Liver (tissue), 9 donors: Measurements from ENCODE around the gene SNN. TPM values are rescaled to one million over a fixed set of nuclear protein-coding genes. Genes with fewer than 3 reads are reported as not detected.

Source experiments
- DNase-seq: peaks from one replicate; pipeline ENCODE4 v3.0.0-alpha.2; 2017; ENCODE audit warnings: low spot score
- H3K27ac ChIP-seq, 2 donors: one replicate each; pipeline ENCODE4 v1.7.0; 2013; ENCODE audit warnings: inconsistent platforms in 2 of 2, low read length in 2 of 2, control low read depth in 1 of 2, low read depth in 1 of 2, mild to moderate bottlenecking in 1 of 2
- H3K27me3 ChIP-seq, 4 donors: one replicate each; pipeline versions ENCODE4 v1.6.1 to v1.7.0; 2013; ENCODE audit warnings: low read length in 3 of 4, inconsistent platforms in 1 of 4, mild to moderate bottlenecking in 1 of 4, moderate library complexity in 1 of 4; ENCODE audit not compliant: control insufficient read depth in 4 of 4, insufficient read depth in 4 of 4
- H3K36me3 ChIP-seq, 4 donors: one replicate each; pipeline versions ENCODE4 v1.6.1 to v1.7.0; 2013; ENCODE audit warnings: low read length in 3 of 4, mild to moderate bottlenecking in 3 of 4, low read depth in 1 of 4, moderate library complexity in 1 of 4; ENCODE audit not compliant: control insufficient read depth in 4 of 4, insufficient read depth in 3 of 4
- H3K4me1 ChIP-seq, 4 donors: one replicate each; pipeline versions ENCODE4 v1.6.1 to v1.7.0; 2013; ENCODE audit warnings: low read length in 3 of 4, mild to moderate bottlenecking in 3 of 4, moderate library complexity in 1 of 4; ENCODE audit not compliant: control insufficient read depth in 4 of 4, insufficient read depth in 4 of 4
- H3K4me3 ChIP-seq, 3 donors: one replicate each; pipeline versions ENCODE4 v1.6.1 to v1.7.0; 2013; ENCODE audit warnings: low read length in 3 of 3, control low read depth in 1 of 3, low read depth in 1 of 3, mild to moderate bottlenecking in 1 of 3
- H3K9ac ChIP-seq, 2 donors: one replicate each; pipeline ENCODE4 v1.7.0; 2013; ENCODE audit warnings: low read length in 2 of 2, mild to moderate bottlenecking in 2 of 2, moderate library complexity in 2 of 2, control low read depth in 1 of 2, low read depth in 1 of 2
- H3K9me3 ChIP-seq, 4 donors: one replicate each; pipeline versions ENCODE4 v1.6.1 to v1.7.0; 2013; ENCODE audit warnings: low read length in 3 of 4; ENCODE audit not compliant: control insufficient read depth in 4 of 4
- EGR1 ChIP-seq, 2 donors: IDR thresholded peaks; 2 replicates each; pipeline ENCODE4 v1.6.1; 2016 to 2018; ENCODE audit warnings: antibody characterized with exemption in 2 of 2, low read depth in 2 of 2
- FOXA1 ChIP-seq: IDR thresholded peaks from 2 replicates; pipeline ENCODE4 v1.6.1; 2016; ENCODE audit warnings: antibody characterized with exemption
- FOXA2 ChIP-seq: IDR thresholded peaks from 2 replicates; pipeline ENCODE4 v1.6.1; 2016; ENCODE audit warnings: antibody characterized with exemption
- GABPA ChIP-seq, 2 donors: IDR thresholded peaks in 1 of 2; conservative IDR thresholded peaks in 1 of 2; 2 replicates each; pipeline ENCODE4 v1.6.1; 2016; ENCODE audit warnings: antibody characterized with exemption in 2 of 2, mild to moderate bottlenecking in 1 of 2, moderate library complexity in 1 of 2
- HNF4A ChIP-seq, 2 donors: conservative IDR thresholded peaks; 2 replicates each; pipeline ENCODE4 v1.6.1; 2016; ENCODE audit warnings: antibody characterized with exemption in 2 of 2, mild to moderate bottlenecking in 2 of 2
- HNF4G ChIP-seq: IDR thresholded peaks from 2 replicates; pipeline ENCODE4 v1.6.1; 2016; ENCODE audit warnings: antibody characterized with exemption
- JUND ChIP-seq, 2 donors: IDR thresholded peaks; 2 replicates each; pipeline ENCODE4 v1.6.1; 2016; ENCODE audit warnings: antibody characterized with exemption in 2 of 2
- NR2F2 ChIP-seq: IDR thresholded peaks from 2 replicates; pipeline ENCODE4 v1.6.1; 2016; ENCODE audit warnings: antibody characterized with exemption
- RAD21 ChIP-seq, 2 donors: IDR thresholded peaks; 2 replicates each; pipeline ENCODE4 v1.6.1; 2016; ENCODE audit warnings: antibody characterized with exemption in 2 of 2, mild to moderate bottlenecking in 2 of 2
- RXRA ChIP-seq, 2 donors: IDR thresholded peaks; 2 replicates each; pipeline ENCODE4 v1.6.1; 2017 to 2018; ENCODE audit warnings: antibody characterized with exemption in 2 of 2, mild to moderate bottlenecking in 1 of 2
- SP1 ChIP-seq: IDR thresholded peaks from 2 replicates; pipeline ENCODE4 v1.6.1; 2018; ENCODE audit warnings: antibody characterized with exemption, mild to moderate bottlenecking
- TAF1 ChIP-seq: conservative IDR thresholded peaks from 2 replicates; pipeline ENCODE4 v1.6.1; 2016; ENCODE audit warnings: antibody characterized with exemption, mild to moderate bottlenecking
- YY1 ChIP-seq: IDR thresholded peaks from 2 replicates; pipeline ENCODE4 v1.6.1; 2016; ENCODE audit warnings: antibody characterized with exemption, mild to moderate bottlenecking
- WGBS: extraction: QIAGEN DNeasy Blood & Tissue Kit; methylation state at CpG from one replicate; pipeline ENCODE4 v1.1.7; 2013; 5-methylcytosine and 5-hydroxymethylcytosine counted together
- polyA plus RNA-seq, 2 donors: library from polyadenylated mRNA; stranded (reverse) in 1 of 2; unstranded in 1 of 2; fragments of 200-250 nt in 1 of 2; fragments of >200 nt in 1 of 2; fragmentation: Nextera tagmentation in 1 of 2; extraction: Ambion mirVana in 1 of 2; gene quantifications; one replicate each; pipeline versions ENCODE4 v1.2.1 to v1.2.3, GENCODE V29; 2013 to 2015
- total RNA-seq, 2 donors: library from RNA; depleted of rRNA; stranded (reverse); fragments of >200 nt; gene quantifications; one replicate each; pipeline ENCODE4 v1.2.3, GENCODE V29; 2014
- TF ChIP-seq, protein P1 (sequence below): fragments of 150-350 bp; IDR thresholded peaks from 2 replicates; pipeline ENCODE4 v1.5.1; 2017; ENCODE audit warnings: improper control_type of control experiment, low read depth, low read length; ENCODE audit not compliant: missing input control
- TF ChIP-seq, protein P2 (sequence below): IDR thresholded peaks from 2 replicates; pipeline ENCODE4 v1.6.1; 2016; ENCODE audit warnings: antibody characterized with exemption, mild to moderate bottlenecking
- TF ChIP-seq, protein P3 (sequence below): IDR thresholded peaks from 2 replicates; pipeline ENCODE4 v1.6.1; 2016; ENCODE audit warnings: antibody characterized with exemption
- TF ChIP-seq, protein P4 (sequence below): IDR thresholded peaks from 2 replicates; pipeline ENCODE4 v1.6.1; 2016; ENCODE audit warnings: antibody characterized with exemption
- TF ChIP-seq, protein P5 (sequence below): IDR thresholded peaks from 2 replicates; pipeline ENCODE4 v1.6.1; 2016; ENCODE audit warnings: antibody characterized with exemption
- donor health status: healthy.
- donor health status: healthy.
- donor health status: healthy.
- donor health status: healthy.
- donor health status: healthy.

The SNN gene
- total RNA-seq (1 to 10 TPM; 5.7 to 6.2 TPM), polyA plus RNA-seq (1 to 10 TPM; 2.5 to 5.0 TPM)

DNA sequence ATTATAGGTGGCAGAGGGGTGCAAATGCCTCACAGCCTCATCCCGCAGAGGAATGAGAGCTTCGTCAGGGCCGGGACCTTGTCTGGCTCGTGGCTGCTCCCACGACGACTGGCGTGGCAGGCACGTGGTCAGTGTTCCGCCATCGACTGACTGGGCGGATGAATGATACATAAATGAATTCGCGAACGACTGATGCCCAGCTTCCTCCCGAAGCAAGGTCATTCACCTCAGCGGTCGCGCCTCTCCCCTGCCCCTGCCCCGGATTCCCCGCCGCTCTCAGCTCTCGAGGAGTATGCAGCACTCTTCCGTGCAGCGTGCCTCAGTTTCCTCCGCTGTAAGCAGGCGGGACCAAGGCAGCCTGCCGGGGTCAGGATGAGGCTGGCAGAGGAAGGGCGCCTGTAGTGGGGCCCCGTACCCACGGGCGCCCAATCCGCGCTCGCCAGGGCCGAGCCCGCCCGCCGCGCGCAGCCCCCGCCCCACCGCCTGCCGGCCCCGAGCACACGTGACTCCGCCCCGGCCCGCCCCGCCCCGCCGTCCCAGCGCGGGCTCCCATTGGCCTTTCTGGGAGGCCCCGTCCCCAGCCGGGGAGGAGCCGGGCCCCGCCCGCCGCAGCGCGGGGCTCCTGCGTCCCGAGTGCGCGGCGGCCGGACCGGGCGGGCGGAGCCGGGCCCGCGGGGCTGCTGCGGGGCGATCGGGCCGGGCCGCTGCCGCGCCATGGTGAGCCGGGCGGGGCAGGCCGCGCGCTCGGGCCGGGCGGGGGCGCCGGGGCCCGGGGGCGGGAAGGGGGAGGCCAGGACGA, at the start of gene SNN:
Gene SNN, plus strand, starts transcription at position 632 of the 799 bp plus-strand sequence. CDS start 7,605 bp downstream, outside the sequence.
- TF ChIP-seq, protein P1, sequence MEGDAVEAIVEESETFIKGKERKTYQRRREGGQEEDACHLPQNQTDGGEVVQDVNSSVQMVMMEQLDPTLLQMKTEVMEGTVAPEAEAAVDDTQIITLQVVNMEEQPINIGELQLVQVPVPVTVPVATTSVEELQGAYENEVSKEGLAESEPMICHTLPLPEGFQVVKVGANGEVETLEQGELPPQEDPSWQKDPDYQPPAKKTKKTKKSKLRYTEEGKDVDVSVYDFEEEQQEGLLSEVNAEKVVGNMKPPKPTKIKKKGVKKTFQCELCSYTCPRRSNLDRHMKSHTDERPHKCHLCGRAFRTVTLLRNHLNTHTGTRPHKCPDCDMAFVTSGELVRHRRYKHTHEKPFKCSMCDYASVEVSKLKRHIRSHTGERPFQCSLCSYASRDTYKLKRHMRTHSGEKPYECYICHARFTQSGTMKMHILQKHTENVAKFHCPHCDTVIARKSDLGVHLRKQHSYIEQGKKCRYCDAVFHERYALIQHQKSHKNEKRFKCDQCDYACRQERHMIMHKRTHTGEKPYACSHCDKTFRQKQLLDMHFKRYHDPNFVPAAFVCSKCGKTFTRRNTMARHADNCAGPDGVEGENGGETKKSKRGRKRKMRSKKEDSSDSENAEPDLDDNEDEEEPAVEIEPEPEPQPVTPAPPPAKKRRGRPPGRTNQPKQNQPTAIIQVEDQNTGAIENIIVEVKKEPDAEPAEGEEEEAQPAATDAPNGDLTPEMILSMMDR, result no peak
- TF ChIP-seq HNF4G, result no peak
- no peak for TF ChIP-seq RAD21 (IDR thresholded peaks at IDR 0.05)
- TF ChIP-seq HNF4A (conservative IDR thresholded peaks at IDR 0.05), result no peak
- no peak for TF ChIP-seq FOXA1
- WGBS, result 10% methylated on average over 93 of the region's 93 CpGs
- H3K4me1 ChIP-seq, result peaks cover 0 to 30% (median 7%) of the 10 kb centered on the region in 4 donors
- no peaks in the 10 kb centered on the region for H3K9me3 ChIP-seq
- no peaks in the 10 kb centered on the region for H3K36me3 ChIP-seq
- DNase-seq, result peak; percentile 81
- H3K9ac ChIP-seq, result peak within 1 kb of the TSS in 1 of 2 donors; percentile 28
- H3K27me3 ChIP-seq, result no peaks in the 10 kb centered on the region
- peak within 1 kb of the TSS; percentile 71 to 80 for H3K27ac ChIP-seq
- H3K4me3 ChIP-seq, result peak within 1 kb of the TSS; percentile 53 to 80 (median 58)

DNA sequence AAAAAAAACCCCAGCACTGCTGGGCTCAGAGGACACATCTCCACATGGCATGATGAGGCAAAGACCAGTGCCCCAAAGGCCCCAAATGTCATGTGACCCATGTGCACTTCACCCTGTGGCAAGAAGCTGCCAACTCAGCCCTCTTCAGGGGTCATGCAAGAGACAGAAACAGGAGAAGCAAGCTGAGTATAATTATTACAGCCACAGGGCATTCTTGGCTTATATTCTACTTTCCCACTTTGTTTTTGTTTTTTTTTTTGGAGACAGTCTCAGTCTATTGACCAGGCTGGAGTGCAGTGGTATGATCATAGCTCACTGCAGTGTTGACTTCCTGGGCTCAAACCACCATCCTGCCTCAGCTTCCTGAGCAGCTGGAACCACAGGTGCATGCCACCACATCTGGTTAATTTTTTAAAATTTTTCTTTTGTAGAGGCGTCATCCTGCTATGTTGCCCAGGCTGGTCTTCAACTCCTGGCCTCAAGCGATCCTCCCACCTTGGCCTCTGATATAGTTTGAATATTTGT, 48.9 kb upstream of the SNN start:
- Histone ChIP-seq H3K4me1 (peaks cover 0 to 8% (median 3%) of the 10 kb centered on the region in 4 donors), H3K27ac (peak overlapping the region; percentile 52 to 85), H3K36me3 (no peaks in the 10 kb centered on the region), H3K4me3 (no peak overlapping the region), H3K9ac (no peak overlapping the region), H3K9me3 (no peaks in the 10 kb centered on the region), H3K27me3 (no peaks in the 10 kb centered on the region)
- TF ChIP-seq FOXA2 (no peak), RXRA (IDR thresholded peaks at IDR 0.05) (peak; percentile 77 to 83), EGR1 (IDR thresholded peaks at IDR 0.05; ENCODE audit: low read depth in 2 of 2) (no peak), SP1 (peak; percentile 61), NR2F2 (no peak), YY1 (peak; percentile 19), TAF1 (no peak), HNF4G (peak; percentile 50), GABPA (IDR thresholded peaks at IDR 0.05 in 1 of 2, conservative IDR thresholded peaks at IDR 0.05 in 1 of 2) (peak in 1 of 2 donors; percentile 14), JUND (IDR thresholded peaks at IDR 0.05) (no peak), HNF4A (conservative IDR thresholded peaks at IDR 0.05) (peak; percentile 89), RAD21 (IDR thresholded peaks at IDR 0.05) (peak; percentile 25 to 29), FOXA1 (no peak)
- TF ChIP-seq, protein P1, result no peak
- TF ChIP-seq, protein P2, sequence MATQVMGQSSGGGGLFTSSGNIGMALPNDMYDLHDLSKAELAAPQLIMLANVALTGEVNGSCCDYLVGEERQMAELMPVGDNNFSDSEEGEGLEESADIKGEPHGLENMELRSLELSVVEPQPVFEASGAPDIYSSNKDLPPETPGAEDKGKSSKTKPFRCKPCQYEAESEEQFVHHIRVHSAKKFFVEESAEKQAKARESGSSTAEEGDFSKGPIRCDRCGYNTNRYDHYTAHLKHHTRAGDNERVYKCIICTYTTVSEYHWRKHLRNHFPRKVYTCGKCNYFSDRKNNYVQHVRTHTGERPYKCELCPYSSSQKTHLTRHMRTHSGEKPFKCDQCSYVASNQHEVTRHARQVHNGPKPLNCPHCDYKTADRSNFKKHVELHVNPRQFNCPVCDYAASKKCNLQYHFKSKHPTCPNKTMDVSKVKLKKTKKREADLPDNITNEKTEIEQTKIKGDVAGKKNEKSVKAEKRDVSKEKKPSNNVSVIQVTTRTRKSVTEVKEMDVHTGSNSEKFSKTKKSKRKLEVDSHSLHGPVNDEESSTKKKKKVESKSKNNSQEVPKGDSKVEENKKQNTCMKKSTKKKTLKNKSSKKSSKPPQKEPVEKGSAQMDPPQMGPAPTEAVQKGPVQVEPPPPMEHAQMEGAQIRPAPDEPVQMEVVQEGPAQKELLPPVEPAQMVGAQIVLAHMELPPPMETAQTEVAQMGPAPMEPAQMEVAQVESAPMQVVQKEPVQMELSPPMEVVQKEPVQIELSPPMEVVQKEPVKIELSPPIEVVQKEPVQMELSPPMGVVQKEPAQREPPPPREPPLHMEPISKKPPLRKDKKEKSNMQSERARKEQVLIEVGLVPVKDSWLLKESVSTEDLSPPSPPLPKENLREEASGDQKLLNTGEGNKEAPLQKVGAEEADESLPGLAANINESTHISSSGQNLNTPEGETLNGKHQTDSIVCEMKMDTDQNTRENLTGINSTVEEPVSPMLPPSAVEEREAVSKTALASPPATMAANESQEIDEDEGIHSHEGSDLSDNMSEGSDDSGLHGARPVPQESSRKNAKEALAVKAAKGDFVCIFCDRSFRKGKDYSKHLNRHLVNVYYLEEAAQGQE, result no peak
- TF ChIP-seq, protein P3, sequence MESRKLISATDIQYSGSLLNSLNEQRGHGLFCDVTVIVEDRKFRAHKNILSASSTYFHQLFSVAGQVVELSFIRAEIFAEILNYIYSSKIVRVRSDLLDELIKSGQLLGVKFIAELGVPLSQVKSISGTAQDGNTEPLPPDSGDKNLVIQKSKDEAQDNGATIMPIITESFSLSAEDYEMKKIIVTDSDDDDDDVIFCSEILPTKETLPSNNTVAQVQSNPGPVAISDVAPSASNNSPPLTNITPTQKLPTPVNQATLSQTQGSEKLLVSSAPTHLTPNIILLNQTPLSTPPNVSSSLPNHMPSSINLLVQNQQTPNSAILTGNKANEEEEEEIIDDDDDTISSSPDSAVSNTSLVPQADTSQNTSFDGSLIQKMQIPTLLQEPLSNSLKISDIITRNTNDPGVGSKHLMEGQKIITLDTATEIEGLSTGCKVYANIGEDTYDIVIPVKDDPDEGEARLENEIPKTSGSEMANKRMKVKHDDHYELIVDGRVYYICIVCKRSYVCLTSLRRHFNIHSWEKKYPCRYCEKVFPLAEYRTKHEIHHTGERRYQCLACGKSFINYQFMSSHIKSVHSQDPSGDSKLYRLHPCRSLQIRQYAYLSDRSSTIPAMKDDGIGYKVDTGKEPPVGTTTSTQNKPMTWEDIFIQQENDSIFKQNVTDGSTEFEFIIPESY, result no peak
- TF ChIP-seq, protein P4, sequence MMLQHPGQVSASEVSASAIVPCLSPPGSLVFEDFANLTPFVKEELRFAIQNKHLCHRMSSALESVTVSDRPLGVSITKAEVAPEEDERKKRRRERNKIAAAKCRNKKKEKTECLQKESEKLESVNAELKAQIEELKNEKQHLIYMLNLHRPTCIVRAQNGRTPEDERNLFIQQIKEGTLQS, result no peak
- TF ChIP-seq, protein P5, sequence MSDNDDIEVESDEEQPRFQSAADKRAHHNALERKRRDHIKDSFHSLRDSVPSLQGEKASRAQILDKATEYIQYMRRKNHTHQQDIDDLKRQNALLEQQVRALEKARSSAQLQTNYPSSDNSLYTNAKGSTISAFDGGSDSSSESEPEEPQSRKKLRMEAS, result peak; percentile 56
- no peak for DNase-seq
- 87% methylated on average over 2 of the region's 2 CpGs for WGBS
